Endothelial cell of umbilical vein (primary cell): ENCODE results near the gene CMTR2. TPM values are rescaled to one million over a fixed set of nuclear protein-coding genes. Genes with fewer than 3 reads are reported as not detected.
A peak's percentile ranks its signal among the peaks of the same experiment; 100 is the strongest.

Experiments
- Bru-seq: library from RNA; stranded (reverse); fragments of 400-500 nt; gene quantifications from one replicate; lab custom pipeline; 2021; lab: Mats Ljungman, UMichigan
- BruChase-seq, 2 experiments: library from RNA; stranded (reverse); fragments of 400-500 nt; gene quantifications; one replicate each; lab custom pipeline; 2021; lab: Mats Ljungman, UMichigan
- BruUV-seq: library from RNA; stranded (reverse); fragments of 400-500 nt; replicated peaks from 2 replicates; lab custom pipeline; 2021; lab: Mats Ljungman, UMichigan
- CTCF ChIA-PET: fragments of 300-600, 350-600 bp; sonication (Branson Sonifier 250); formaldehyde crosslinking; loops from one replicate; lab custom pipeline; 2021; ENCODE audit warnings: antibody characterized with exemption, inconsistent platforms; lab: Charles Lee
- POLR2A ChIA-PET: fragments of 300-600, 350-600 bp; sonication (Branson Sonifier 250); formaldehyde crosslinking; loops from one replicate; lab custom pipeline; 2021; ENCODE audit warnings: antibody characterized with exemption, inconsistent platforms; lab: Charles Lee
- DNase-seq: peaks from one replicate; pipeline ENCODE4 v3.0.0-alpha.2; 2011; ENCODE audit warnings: low read depth, low spot score
- FAIRE-seq: peaks from 2 replicates; lab custom pipeline; 2011; peaks lifted over from hg19 to GRCh38; lab: Jason Lieb, UNC
- H2AFZ ChIP-seq: 2 replicates; pipeline ENCODE4 v1.6.0; 2012; ENCODE audit warnings: low read depth, low read length, control low read depth, inconsistent platforms
- H3K27ac ChIP-seq: 2 replicates; pipeline ENCODE4 v1.5.1; 2011; ENCODE audit warnings: low read depth, mild to moderate bottlenecking, control low read depth, low read length, moderate library complexity; ENCODE audit not compliant: insufficient read depth
- H3K27me3 ChIP-seq, 2 experiments: 2 replicates each; pipeline versions ENCODE4 v1.6.0 to v1.6.1; 2011; ENCODE audit warnings: low read length in 2 of 2, mixed read lengths in 1 of 2; ENCODE audit not compliant: control insufficient read depth in 2 of 2, insufficient read depth in 2 of 2
- H3K36me3 ChIP-seq, 2 experiments: 2 replicates in 1 of 2; 3 replicates in 1 of 2; pipeline ENCODE4 v1.5.1; 2011; ENCODE audit warnings: low read length in 2 of 2, mild to moderate bottlenecking in 1 of 2, moderate library complexity in 1 of 2; ENCODE audit not compliant: control insufficient read depth in 2 of 2, insufficient read depth in 2 of 2; ENCODE audit errors: extremely low read depth in 1 of 2
- H3K4me1 ChIP-seq: 3 replicates; pipeline ENCODE4 v1.5.1; 2011; ENCODE audit warnings: mild to moderate bottlenecking, low read length; ENCODE audit not compliant: control insufficient read depth, insufficient read depth; ENCODE audit errors: extremely low read depth
- H3K4me2 ChIP-seq: 2 replicates; pipeline ENCODE4 v1.6.1; 2011; ENCODE audit warnings: low read length, control low read depth, mixed read lengths; ENCODE audit not compliant: insufficient read depth
- H3K4me3 ChIP-seq, 3 experiments: fragments of 200-600 bp in 1 of 3; sonication (generic), shearing (Covaris generic) in 1 of 3; replicated peaks in 1 of 3; 2 replicates each; pipeline ENCODE4 v1.5.1; 2011 to 2016; ENCODE audit warnings: control low read depth in 3 of 3, low read length in 3 of 3, mild to moderate bottlenecking in 2 of 3, inconsistent platforms in 1 of 3, low read depth in 1 of 3, moderate library complexity in 1 of 3; ENCODE audit not compliant: insufficient read depth in 1 of 3
- H3K79me2 ChIP-seq: 2 replicates; pipeline ENCODE4 v1.6.0; 2012; ENCODE audit warnings: low read length, inconsistent platforms; ENCODE audit not compliant: control insufficient read depth, insufficient read depth
- H3K9ac ChIP-seq: replicated peaks from 2 replicates; pipeline ENCODE3; 2011; ENCODE audit warnings: low read length, control low read depth; ENCODE audit not compliant: insufficient read depth; ENCODE audit errors: extremely low read depth
- H3K9me1 ChIP-seq: replicated peaks from 3 replicates; pipeline ENCODE4 v1.6.0; 2011; ENCODE audit warnings: mild to moderate bottlenecking, low read length; ENCODE audit not compliant: control insufficient read depth, insufficient read depth; ENCODE audit errors: extremely low read depth
- H3K9me3 ChIP-seq: replicated peaks from 2 replicates; pipeline ENCODE4 v1.5.1; 2012; ENCODE audit warnings: low read length, inconsistent platforms; ENCODE audit not compliant: control insufficient read depth, insufficient read depth
- H4K20me1 ChIP-seq: replicated peaks from 2 replicates; pipeline ENCODE3; 2011; ENCODE audit warnings: mild to moderate bottlenecking, low read length; ENCODE audit not compliant: control insufficient read depth, insufficient read depth; ENCODE audit errors: extremely low read depth
- CTCF ChIP-seq, 2 donors: IDR thresholded peaks; 1 replicate in 1 of 2; 2 replicates in 1 of 2; pipeline ENCODE4 v1.5.1; 2011; ENCODE audit warnings: low read length in 2 of 2, mild to moderate bottlenecking in 2 of 2, moderate library complexity in 2 of 2, control low read depth in 1 of 2, inconsistent platforms in 1 of 2, low read depth in 1 of 2; ENCODE audit not compliant: insufficient read depth in 1 of 2; ENCODE audit errors: extremely low read depth in 1 of 2
- EZH2 ChIP-seq: IDR thresholded peaks from 2 replicates; pipeline ENCODE4 v1.6.1; 2012; ENCODE audit warnings: borderline replicate concordance, low read depth, mild to moderate bottlenecking, moderate library complexity, low read length, inconsistent platforms; ENCODE audit not compliant: severe bottlenecking
- FOS ChIP-seq: IDR thresholded peaks from 2 replicates; pipeline ENCODE4 v1.6.1; 2011; ENCODE audit warnings: mild to moderate bottlenecking, low read length, moderate library complexity, borderline replicate concordance; ENCODE audit not compliant: insufficient read depth
- GATA2 ChIP-seq: IDR thresholded peaks from 2 replicates; pipeline ENCODE4 v1.7.0; 2011; ENCODE audit warnings: low read depth, mild to moderate bottlenecking, moderate library complexity, mixed read lengths, low read length; ENCODE audit not compliant: insufficient read length, insufficient read depth
- JUN ChIP-seq: IDR thresholded peaks from 2 replicates; pipeline ENCODE4 v1.6.1; 2011; ENCODE audit warnings: borderline replicate concordance, low read depth; ENCODE audit not compliant: insufficient read length, insufficient read depth
- MAX ChIP-seq: IDR thresholded peaks from 2 replicates; pipeline ENCODE4 v1.6.1; 2011; ENCODE audit not compliant: insufficient read depth, insufficient read length
- MYC ChIP-seq: IDR thresholded peaks from one replicate; pipeline ENCODE4 v1.6.1; 2011; ENCODE audit warnings: mild to moderate bottlenecking, low read depth, low read length
- POLR2A ChIP-seq: IDR thresholded peaks from 2 replicates; pipeline ENCODE4 v1.6.1; 2012; ENCODE audit warnings: low read depth, mild to moderate bottlenecking, control low read depth, low read length
- POLR2AphosphoS5 ChIP-seq: IDR thresholded peaks from 2 replicates; pipeline ENCODE4 v1.6.1; 2012; ENCODE audit warnings: low read depth, mild to moderate bottlenecking, control low read depth, low read length, moderate library complexity; ENCODE audit not compliant: insufficient read depth
- dilution Hi-C: fragments of 300-500 bp; cut with MboI; formaldehyde crosslinking; loops from one replicate; pipeline ENCODE4 v1.15.0; 2019; ENCODE audit warnings: low sequenced_read_pairs; ENCODE audit not compliant: extremely low pct_ligation_motif_present
- intact Hi-C: fragments of 100-400 bp; cut with micrococcal nuclease; formaldehyde crosslinking; loops from one replicate; pipeline ENCODE4 v1.10.0; 2022
- long read RNA-seq: library from polyadenylated mRNA; stranded (forward); transcript quantifications from one replicate; pipeline ENCODE4 v2.0.0, GENCODE V29; 2021
- polyA minus RNA-seq, 3 experiments: library from RNA; depleted of rRNA, polyadenylated mRNA; stranded (reverse); fragments of >200 nt; gene quantifications; 1 replicate in 1 of 3; 2 replicates in 2 of 3; pipeline ENCODE4 v1.2.3, GENCODE V29; 2011
- polyA plus RNA-seq, 4 experiments: library from polyadenylated mRNA; depleted of rRNA in 3 of 4; stranded (reverse) in 3 of 4; unstranded in 1 of 4; fragments of >200 nt; gene quantifications; 2 replicates each; pipeline versions ENCODE4 v1.2.1 to v1.2.3, GENCODE V29; 2011 to 2012; ENCODE audit warnings: missing spikeins in 1 of 4
- total RNA-seq: library from RNA; stranded (reverse); gene quantifications from 2 replicates; pipeline ENCODE4 v1.2.3, GENCODE V29; 2021

The CMTR2 gene
- total RNA-seq (15.5 and 18.8 TPM in 2 replicates), polyA plus RNA-seq (10.2 and 11.6 TPM in 2 replicates), polyA minus RNA-seq (18.4 and 20.3 TPM in 2 replicates), Bru-seq, nascent RNA (percentile 83 among the genes with signal in this experiment), BruChase-seq, experiment 1, labeled RNA remaining after a 6-hour chase (percentile 87 among the genes with signal in this experiment), BruChase-seq, experiment 2, labeled RNA remaining after a 2-hour chase (percentile 96 among the genes with signal in this experiment)
- 8.7 and 9.3 TPM in 2 replicates for polyA plus RNA-seq (2011; cell fraction: cytosol; rRNA removed)
- polyA plus RNA-seq (2011; cell fraction: nucleus; rRNA removed), result 11.7 and 18.5 TPM in 2 replicates
- polyA plus RNA-seq (2012), result 11.0 and 19.3 TPM in 2 replicates
- polyA minus RNA-seq (2011; cell fraction: cytosol; rRNA and poly(A)+ RNA removed), result 10.9 TPM
- 9.7 and 15.1 TPM in 2 replicates for polyA minus RNA-seq (2011; cell fraction: nucleus; rRNA and poly(A)+ RNA removed)
- long read RNA-seq, full-length matches to known transcripts, result 8 of 18 reads
- long read RNA-seq, partial matches to known transcripts, result 0 of 18 reads
- long read RNA-seq, other reads (novel, unspliced or antisense), result 10 of 18 reads

- TF ChIP-seq POLR2A (peak; percentile 89), JUN (no peak), MYC (peak; percentile 57), POLR2AphosphoS5 (peak; percentile 92), GATA2 (peak; percentile 42), FOS (no peak), EZH2 (no peak), MAX (peak; percentile 99), CTCF (IDR thresholded peaks at IDR 0.05; ENCODE audit: extremely low read depth in 1 of 2, insufficient read depth in 1 of 2, low read depth in 1 of 2, low read length in 2 of 2) (no peak)
- TSS peak; percentile 58 for BruUV-seq
- Histone ChIP-seq H3K9me1 (no peaks in the 10 kb centered on the region), H3K4me3 (peak within 1 kb of the TSS; percentile 49 to 84 (median 59)), H4K20me1 (no peaks in the 10 kb centered on the region), H3K36me3 (peaks cover 2 to 6% of the 10 kb centered on the region in 2 experiments), H3K27me3 (peaks cover 1 to 3% of the 10 kb centered on the region in 2 experiments), H3K9ac (peak within 1 kb of the TSS; percentile 88), H3K79me2 (peaks cover 8% of the 10 kb centered on the region), H3K4me2 (peak within 1 kb of the TSS; percentile 84), H3K4me1 (peaks cover 18% of the 10 kb centered on the region), H2AFZ (peak within 1 kb of the TSS; percentile 77), H3K9me3 (no peaks in the 10 kb centered on the region), H3K27ac (peak within 1 kb of the TSS; percentile 79)
- peak; percentile 94 for FAIRE-seq
- ChIA-PET CTCF (interaction anchor here (0.6 to 4.9 kb wide), 3 partner anchors 13 to 730 kb away, joined by 3 to 24 read pairs (median 7); no protein-coding TSS in a partner anchor), POLR2A (no interaction called here)
- intact Hi-C loops (loop anchor here (5.0 kb wide), 1 partner anchor 487 kb away; the partner anchor contains the start of gene VAC14), dilution Hi-C loops (no loop called here)
- DNase-seq, result peak; percentile 96
These were observed at the start of gene CMTR2 for GRCh38 chr16:71288890-71289731. CMTR2 (minus strand) TSS chr16:71289402; CDS start chr16:71285920, 3,482 bp downstream.
